ENCODE data around the gene CHD5.

The CHD5 gene

DNA sequence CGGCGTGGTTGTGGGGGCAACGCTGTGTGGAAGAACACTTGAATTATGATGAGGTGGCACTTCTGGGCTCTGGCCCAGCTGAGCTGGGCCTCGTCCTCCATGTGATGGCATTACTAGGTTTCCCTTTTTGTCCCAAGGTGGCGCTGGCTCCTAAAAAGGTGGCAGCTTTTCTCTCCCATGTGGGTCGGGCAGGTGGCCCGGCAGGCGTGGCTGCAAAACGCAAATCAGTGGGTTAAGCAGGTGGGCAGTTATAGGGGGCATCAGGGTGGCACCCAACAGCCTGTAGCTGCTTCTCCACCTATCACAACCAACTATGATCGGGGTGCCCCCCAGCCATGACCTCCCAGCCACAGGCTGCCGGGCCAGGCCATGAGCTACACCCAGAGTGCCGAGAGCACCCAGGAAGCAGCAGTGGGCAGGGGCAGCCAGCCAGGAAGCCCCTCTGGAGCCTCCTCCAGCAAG is 74.9 kb downstream of the CHD5 start:
- Histone ChIP-seq H3K4me3 (ENCODE audit: low read depth in 1 of 2, low read length in 1 of 2) (no peak overlapping the region), H3K27ac (no peak overlapping the region), H3K9me3 (no peaks in the 10 kb centered on the region), H3K4me1 (ENCODE audit: control insufficient read depth in 1 of 2, insufficient read depth in 1 of 2, low read depth in 1 of 2, low read length in 1 of 2) (no peaks in the 10 kb centered on the region), H3K36me3 (no peaks in the 10 kb centered on the region), H3K27me3 (peaks cover 27% of the 10 kb centered on the region)
- no peak for TF ChIP-seq CTCF (IDR thresholded peaks at IDR 0.05)

- Histone ChIP-seq H3K9me3 (no peaks in the 10 kb centered on the region), H3K4me1 (ENCODE audit: control insufficient read depth in 1 of 2, insufficient read depth in 1 of 2, low read depth in 1 of 2, low read length in 1 of 2) (no peaks in the 10 kb centered on the region)
These were observed 75.5 kb downstream of the CHD5 start for GRCh38 chr1:6104631-6105030.

DNA sequence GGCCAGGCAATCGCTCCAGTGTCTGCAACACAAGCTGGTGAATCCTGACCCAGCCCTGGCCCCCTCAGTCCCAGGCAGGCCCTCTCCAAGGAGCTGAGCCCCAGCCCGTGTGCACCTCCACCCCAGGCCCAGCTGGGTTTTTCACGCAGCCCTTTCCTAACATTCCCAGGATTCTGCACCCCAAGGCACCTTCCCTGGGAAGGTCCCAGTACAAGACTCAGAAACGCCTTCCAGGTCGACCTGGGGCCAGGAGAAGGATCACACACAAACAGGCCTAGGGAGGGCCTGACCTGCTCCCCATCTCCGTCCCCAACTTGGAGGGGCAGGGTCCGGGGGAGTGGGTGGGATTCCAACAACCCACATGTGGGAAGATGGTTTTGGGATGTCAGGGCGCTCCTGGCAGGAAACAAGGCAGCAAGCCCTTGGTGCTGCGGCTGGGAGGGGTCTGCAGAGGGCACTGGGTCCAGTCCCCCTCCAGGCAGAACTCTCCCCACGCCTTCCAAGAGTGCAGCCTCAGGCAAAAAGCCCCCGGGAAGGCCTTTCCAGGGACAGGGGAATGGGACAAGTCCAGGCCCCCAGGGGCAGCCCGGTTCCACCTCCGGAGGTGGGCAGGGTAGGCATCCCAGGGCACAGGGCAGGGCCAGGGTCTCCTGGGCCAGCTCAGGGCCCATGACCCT is 76.1 kb downstream of the CHD5 start:
- Histone ChIP-seq H3K4me3 (ENCODE audit: low read depth in 1 of 2, low read length in 1 of 2) (no peak overlapping the region), H3K36me3 (peaks cover 12% of the 10 kb centered on the region), H3K27ac (no peak overlapping the region), H3K4me1 (ENCODE audit: control insufficient read depth in 1 of 2, insufficient read depth in 1 of 2, low read depth in 1 of 2, low read length in 1 of 2) (no peaks in the 10 kb centered on the region), H3K27me3 (peaks cover 17% of the 10 kb centered on the region), H3K9me3 (no peaks in the 10 kb centered on the region)
- TF ChIP-seq CTCF (IDR thresholded peaks at IDR 0.05): no peak

More at GRCh38 chr1:6104631-6105030, 75.5 kb downstream of the CHD5 start:
- H3K36me3 ChIP-seq: peaks cover 5% of the 10 kb centered on the region
- no peak for TF ChIP-seq CTCF (IDR thresholded peaks at IDR 0.05)
- no peak overlapping the region for H3K4me3 ChIP-seq (ENCODE audit: low read depth in 1 of 2, low read length in 1 of 2)
- no peak overlapping the region for H3K27ac ChIP-seq
- H3K27me3 ChIP-seq: peaks cover 23% of the 10 kb centered on the region

- H3K4me1 ChIP-seq (ENCODE audit: control insufficient read depth in 1 of 2, insufficient read depth in 1 of 2, low read depth in 1 of 2, low read length in 1 of 2): no peaks in the 10 kb centered on the region
- H3K27ac ChIP-seq: no peak overlapping the region
- no peak overlapping the region for H3K4me3 ChIP-seq (ENCODE audit: low read depth in 1 of 2, low read length in 1 of 2)
- TF ChIP-seq CTCF (IDR thresholded peaks at IDR 0.05): no peak
- H3K36me3 ChIP-seq: peaks cover 19% of the 10 kb centered on the region
- peaks cover 13% of the 10 kb centered on the region for H3K27me3 ChIP-seq
- H3K9me3 ChIP-seq: no peaks in the 10 kb centered on the region
These were observed 76.8 kb downstream of the CHD5 start for GRCh38 chr1:6103111-6103853.

DNA sequence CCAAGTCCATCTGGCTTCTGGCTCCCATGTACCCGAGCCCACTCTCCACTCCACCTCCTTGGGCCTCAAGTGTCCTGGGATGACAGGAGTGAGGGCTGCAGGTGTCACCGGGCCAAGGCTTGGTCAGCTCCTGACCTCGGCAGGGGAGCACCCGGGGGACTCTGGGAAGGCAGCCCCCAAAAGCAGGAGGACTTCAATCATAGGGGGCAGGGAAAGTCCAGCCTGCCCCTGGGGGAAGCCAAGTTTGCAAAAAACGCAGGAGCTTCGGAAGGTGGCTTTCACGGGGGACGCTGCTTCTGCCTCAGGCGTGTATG is 77.6 kb downstream of the CHD5 start:
- Histone ChIP-seq H3K27me3 (peaks cover 13% of the 10 kb centered on the region), H3K36me3 (peaks cover 27% of the 10 kb centered on the region), H3K4me1 (ENCODE audit: control insufficient read depth in 1 of 2, insufficient read depth in 1 of 2, low read depth in 1 of 2, low read length in 1 of 2) (no peaks in the 10 kb centered on the region), H3K4me3 (ENCODE audit: low read depth in 1 of 2, low read length in 1 of 2) (no peak overlapping the region), H3K9me3 (no peaks in the 10 kb centered on the region), H3K27ac (no peak overlapping the region)
- no peak for TF ChIP-seq CTCF (IDR thresholded peaks at IDR 0.05)
